Stimulated activated naive CD4-positive, alpha-beta T cell treated with Interleukin-2 at 50 U/mL for 16 hours (primary cell): Measurements from ENCODE around the gene CDRT4.

Experiments
- DNase-seq: peaks from one replicate; lab custom pipeline; 2025; lab: John Stamatoyannopoulos, UW

The CDRT4 gene

DNA sequence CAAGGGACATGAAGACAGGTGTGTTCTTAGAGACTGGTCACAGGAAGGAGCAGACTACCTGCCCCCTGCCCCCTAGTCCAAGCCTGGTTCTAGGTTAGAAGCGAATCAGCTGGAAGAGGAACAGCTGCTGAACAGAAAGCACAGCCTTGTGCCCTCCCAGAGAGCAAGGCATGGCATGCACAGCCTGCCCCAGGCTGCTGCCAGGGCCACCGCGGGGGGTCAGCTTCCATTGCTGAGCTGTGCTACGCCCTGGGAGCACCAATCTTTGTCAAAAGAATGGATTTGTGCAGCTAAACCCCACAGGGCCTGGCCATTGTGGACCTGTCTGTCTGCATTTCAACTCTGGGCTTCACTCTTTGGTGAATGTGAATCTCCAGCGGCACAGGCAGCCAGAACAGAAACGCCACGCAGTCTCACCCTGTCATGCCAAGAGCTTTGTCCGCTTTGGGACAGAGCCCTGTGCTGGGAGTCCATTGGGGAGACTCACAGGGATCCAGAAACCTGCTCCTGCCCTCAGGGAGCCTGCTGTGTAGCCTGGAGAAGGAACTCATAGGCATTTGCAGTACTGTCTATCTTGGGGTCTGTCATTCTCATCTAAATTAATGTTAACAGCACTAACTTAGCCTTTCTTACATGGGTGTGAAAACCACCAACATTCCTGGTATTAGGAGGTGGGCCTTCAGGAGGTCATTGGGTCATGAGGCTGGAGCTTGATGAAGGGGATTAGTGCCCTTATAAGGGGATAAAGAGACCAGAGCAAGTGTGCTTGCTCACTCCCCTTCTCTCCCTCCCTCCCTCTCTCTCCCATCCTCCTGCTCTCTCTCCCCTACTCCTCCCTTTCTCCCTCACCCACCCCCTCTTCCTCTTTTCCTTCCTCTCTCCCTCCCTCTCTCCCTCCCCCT lies 25.6 kb upstream of the CDRT4 start:
- DNase-seq: no peak

DNA sequence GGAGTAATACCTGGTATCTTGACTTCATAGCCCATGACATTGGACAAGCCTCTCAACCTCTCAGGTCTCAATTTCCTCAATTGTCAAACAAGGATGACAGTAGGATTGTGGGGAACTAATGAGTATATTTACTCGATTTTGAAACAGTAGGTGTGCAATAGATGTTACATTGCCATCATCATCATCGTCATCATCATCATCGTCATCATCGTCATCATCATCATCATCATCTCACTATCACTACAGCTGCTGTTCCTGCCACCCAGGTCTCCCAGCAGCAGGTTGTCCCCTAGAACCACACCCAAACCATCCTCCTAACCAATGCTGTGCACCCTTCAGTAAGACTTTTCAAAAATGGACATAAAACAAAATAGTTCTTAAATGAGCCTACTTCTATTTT lies 24.8 kb upstream of the CDRT4 start:
- DNase-seq: no peak

DNA sequence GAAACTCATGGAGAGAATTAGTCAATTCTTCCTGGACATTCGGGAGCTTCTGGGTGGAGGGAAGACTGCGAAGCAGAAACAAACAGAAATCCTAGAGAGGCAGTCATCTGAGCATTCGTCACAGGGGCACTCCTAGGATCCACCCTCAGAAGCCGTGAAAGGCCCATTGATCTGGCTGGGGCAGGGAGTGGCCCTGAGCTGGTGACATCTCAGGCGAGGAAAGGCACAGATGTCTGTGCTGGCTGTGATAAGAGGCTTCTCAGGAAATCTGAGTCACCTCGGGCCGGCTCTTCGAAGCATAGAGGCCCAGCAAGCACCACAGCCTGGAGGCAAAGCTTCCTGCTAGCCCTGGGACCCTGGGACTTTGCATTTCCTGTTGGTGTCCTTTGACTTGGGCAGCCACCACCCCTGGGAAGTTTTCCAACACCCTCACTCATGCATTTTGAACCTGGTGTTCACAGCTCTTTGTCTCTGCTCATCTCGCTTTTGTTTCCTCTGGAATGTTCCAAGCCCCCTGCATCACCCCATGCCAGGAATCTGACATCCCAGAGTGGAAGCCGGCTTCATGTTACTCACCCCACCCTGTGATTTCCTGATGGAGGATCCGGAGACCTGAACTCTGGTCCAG lies 23.3 kb upstream of the CDRT4 start:
- DNase-seq: no peak

DNA sequence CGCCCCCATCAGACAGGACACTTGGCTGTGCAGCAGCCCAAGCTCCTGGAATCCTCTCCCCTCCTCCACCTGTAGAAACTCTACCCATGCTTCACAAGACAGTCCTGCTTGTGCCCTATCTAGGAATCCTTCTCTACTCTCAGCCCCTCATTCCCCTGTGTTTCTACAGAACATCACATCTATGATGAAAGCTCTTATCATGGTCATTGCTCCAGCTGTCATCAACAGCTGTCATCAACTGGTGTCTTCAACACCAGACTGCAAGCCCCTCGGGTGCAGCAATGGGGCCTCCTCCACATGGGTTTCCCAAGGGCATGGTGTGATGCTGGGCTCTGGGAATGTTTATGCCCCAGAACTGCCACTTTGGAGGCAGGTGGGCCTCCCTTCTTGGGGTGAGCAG lies 21.1 kb upstream of the CDRT4 start:
- no peak for DNase-seq

DNA sequence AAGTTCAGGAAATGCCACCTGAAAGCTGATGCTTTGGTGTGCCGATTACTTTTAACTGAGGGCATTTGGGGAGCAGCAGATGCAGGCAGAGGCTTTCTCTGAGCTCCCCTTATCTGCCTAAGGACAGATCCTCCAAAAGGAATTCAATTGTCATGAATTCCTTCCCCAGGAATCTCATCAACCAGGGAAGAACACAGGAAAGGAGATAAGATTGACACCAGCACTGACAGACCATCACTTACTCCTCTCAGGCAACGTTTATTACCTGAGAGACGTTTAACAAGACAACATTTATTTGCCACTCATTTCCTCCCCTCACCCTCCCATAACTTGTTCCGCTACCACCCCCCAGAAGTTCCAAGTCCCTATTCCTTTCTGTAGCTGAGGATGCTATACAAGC lies 17.6 kb upstream of the CDRT4 start:
- DNase-seq: no peak

DNA sequence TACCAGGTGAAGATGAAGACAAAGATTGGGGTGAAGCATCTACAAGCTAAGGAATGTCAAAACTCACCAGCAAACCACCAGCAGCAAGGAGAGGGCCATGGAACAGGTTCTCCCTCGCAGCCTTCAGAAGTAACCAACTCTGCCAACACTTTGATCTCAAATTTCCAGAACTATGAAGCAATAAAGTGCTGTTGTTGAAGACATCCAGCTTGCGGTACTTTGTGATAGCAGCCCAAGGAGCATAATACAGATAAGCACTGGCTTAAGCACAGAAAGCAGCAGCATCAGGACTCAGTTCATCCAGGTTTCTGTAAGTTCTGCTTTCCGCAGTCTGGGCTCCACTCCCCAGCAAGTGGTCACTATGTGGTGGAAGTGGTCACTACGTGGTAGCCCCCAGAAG lies 16.0 kb upstream of the CDRT4 start:
- no peak for DNase-seq

DNA sequence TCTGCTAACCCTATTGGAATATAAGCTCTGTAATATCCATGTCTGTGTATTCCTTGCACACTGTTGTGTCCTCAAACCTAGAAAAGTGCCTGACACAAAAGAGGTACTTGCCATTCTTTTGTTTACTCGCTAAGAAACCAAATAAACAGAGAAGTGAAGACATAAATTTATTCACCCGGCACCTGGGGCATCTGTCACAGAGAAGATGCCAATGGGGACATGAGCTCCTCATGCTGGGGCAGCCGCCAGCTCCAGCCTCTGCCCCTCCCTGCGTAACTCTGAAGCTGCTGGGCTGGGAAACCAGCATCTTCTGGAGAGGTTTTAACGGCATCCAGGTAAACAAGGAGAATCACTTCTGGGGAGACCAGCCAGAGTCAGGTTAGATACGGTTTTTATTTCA lies 15.1 kb upstream of the CDRT4 start:
- no peak for DNase-seq

DNA sequence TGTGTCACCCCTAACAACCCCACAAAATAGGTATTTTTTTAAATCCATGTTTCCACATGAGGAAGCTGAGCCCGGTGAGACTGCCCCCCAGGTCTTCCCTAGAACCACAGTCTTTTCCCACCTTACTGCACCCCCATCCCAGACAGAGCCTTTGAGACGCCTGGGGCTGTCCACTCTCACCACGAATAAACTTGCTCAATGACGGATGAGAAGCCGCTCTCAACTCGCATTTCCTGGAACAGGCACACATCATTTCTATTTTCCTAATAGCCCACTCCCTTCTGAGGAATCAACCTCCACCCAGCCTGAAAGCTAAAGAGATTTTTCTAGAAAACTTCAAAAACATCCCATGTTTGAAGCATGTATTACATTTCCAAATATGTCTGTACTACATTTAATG lies 14.1 kb upstream of the CDRT4 start:
- DNase-seq: no peak

DNA sequence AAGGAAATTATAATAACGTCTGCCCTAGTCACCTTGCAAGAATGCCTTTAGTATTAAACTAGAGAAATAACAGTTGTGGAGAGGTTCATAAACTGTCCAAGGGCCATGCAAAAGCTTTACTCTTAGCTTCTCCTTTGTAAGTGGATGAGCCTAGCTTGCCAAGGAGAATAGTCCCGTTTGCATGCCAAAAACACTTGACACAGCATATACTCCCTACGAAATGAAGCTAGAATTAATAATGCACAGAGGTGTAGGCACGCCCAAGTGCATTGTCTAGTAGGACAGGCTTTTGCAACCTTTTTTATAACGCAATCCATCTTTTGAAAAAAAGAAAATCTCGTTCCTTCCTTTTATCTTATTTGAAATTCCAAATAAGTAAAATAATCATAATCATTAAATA lies 12.8 kb upstream of the CDRT4 start:
- DNase-seq: no peak

DNA sequence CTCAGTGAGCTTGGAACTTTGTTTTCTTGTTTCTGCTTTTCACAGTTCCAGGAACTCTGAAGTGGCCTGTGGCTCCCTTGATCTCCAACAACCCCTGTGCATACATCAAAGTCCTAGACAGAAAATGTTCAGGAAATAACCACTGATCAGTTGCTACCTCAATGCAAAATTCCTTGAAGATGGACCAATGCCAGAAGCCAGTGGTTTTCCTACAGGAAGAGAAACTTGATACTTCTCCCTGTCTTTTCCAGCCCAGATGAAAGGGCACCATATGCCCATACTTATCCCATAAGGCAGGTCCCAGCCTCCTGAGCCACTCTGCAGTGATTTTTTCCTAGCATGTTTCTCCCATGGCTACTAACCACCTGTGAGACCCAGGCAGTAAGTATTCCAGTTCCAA lies 12.3 kb upstream of the CDRT4 start:
- no peak for DNase-seq

DNA sequence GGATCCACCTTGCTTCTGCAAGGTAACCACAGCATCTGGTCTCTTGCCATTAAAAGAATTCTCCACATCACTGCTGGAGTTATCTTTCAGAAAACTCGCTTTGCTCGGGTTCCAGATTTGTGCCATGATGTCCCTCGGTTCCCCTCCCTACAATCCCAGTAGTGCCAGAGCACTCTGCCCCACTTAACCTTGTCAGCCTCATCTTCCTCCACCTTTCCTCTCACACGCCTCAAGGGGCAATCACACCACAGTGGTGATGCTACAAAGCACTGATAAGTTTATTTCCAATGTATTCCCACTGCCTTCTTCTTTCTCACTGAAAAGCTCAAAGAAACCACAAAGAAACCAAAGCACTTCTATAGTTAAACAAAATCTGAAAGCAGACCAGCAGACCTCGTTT lies 11.4 kb upstream of the CDRT4 start:
- no peak for DNase-seq

DNA sequence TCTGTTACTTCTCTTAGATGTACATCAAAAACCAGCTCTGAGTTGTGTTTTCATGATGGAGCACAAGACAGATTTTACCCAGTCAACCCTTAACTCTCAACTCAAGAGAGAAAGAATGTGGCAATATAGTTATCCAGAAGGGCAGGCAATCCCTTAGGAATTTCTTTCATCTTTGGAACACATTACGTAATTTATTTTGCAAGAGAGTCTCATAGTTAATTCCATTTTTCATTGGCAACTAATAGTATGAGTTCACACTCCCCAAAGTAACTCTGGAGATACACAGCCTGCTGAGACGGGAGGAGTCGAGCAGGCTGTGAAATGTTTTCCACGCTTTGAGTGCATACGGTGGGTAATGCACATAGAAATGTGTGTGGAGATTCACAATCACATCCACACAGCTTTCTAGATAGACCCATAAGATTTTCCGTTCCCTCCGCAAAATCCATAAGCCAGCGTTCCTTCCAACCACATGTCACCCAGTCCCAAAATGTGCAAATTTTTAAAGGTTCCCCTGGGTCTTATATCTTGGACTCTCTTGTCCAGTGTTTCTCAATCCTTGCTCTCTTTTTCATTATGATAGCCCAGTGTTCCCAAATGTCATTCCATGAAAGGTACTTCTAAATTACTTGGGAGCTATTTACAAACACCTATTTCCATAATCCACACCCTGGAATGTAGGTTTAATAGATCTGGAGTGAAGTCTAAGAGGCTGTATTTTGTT lies 8.4 kb upstream of the CDRT4 start:
- no peak for DNase-seq

DNA sequence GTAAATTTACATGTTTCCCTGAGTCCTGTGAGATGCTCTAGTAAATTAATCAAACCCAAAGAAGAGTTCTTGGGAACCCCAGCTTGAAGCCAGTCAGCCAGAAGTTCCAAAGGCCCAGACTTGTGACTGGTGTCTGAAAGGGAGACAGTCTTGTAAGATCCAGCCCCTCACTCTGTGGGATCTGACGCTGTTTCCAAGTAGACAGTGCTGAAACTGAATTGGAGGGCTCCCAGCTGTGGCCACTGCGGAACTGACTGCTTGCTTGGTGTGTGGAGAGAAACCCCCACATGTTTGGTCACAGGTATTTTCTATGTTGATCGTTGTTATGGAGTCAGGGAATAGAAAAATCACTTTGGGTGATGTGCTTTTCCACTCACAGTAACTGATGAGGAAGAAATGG lies 5.5 kb upstream of the CDRT4 start:
- no peak for DNase-seq

DNA sequence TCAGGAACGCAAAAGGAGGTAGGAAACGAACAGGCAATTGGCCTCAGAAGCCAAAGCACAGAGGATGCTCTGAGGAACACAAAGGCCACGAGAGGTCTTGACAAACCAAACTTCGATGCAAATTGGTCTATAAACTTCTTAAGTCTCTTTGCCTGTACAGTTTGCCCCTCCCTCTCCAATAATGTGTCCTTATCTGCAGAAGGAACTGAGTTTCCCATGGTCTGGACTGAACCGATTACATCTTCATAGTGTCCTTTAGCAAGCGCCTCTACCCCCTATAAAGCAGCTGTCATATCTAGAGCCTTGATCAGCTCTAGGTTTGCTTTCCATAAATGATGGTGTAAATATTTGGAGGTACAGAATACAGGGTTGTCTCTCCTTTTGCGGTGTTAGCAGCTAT lies 3.1 kb upstream of the CDRT4 start:
- no peak for DNase-seq

DNA sequence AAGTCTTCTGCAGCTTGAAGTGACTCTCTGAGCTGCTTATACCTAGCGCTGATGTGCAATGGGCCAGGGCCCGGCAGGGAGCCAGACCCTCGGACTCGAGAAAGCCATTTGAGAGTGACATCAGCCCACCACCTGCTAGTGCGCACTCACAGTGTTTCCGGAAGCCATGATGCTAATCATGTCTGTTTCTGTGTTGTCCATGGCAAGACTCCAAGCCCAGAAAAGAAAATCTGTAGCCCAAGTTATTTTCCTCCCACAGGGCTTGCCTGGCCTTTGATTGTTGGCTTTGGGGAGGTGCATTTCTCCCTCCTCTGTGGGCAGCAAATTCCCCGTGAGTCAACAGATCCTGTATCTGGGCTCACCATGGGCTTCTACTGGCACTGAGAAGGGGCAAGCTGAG lies 1.8 kb upstream of the CDRT4 start:
- DNase-seq: no peak

DNA sequence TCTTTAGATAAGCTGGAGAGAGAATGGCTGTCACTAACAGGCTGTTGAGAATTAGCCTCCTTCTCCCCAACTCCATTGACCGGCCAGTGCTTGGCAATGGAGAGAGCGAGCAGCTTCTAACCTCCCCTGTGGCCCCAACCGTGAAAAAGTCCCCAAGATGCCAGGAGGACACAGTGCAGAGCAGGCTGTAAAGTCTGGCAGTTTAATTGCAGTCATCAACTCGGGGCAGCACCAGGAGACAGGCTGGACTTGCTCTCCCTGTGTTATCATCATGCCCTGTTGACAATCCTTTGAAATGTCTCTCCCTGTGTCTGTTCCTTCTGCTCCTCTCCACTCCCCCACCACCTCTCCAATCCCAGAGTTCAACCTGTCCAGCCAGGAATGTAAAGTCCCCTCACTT lies 705 bp upstream of the CDRT4 start:
- DNase-seq: no peak

DNA sequence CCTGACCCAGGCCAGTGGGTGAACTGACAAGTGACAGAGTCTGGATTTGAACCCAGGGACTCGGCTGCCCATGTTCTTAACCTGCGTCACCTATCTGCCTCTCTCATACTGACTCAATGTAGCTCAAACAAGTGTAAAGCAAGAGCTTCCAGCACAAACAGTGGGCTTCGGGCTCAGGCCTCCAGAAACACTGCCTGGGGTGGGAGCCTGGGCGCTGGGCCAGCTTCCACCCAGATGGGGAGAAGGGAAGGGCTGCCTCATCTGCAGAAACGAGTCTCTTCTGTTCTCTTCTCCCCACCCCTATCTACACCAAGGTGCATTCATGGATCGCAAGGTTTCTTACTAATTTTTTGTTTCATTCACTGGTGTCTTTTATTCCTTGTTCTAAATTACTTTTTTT lies 1.3 kb downstream of the CDRT4 start:
- no peak for DNase-seq

DNA sequence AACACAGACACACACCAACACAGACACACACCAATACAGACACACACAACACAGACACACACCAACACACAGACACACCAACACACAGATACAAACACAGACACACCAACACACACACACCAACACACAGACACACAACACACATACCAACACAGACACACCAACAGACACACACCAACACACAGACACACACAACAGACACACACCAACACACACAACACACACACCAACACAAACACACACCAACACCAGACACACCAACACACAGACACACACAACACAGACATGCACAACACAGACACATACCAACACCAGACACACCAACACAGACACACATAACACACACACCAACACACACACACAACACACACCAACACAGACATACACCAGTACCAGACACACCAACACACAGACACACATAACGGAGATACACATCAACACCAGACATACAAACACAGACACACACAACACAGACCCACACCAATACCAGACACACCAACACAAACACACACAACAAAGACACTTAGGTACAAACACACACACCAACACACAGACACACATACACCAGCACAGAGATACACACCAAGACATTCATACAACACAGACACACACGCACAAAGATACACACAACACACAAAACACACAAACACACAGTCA lies 2.2 kb downstream of the CDRT4 start:
- DNase-seq: no peak

DNA sequence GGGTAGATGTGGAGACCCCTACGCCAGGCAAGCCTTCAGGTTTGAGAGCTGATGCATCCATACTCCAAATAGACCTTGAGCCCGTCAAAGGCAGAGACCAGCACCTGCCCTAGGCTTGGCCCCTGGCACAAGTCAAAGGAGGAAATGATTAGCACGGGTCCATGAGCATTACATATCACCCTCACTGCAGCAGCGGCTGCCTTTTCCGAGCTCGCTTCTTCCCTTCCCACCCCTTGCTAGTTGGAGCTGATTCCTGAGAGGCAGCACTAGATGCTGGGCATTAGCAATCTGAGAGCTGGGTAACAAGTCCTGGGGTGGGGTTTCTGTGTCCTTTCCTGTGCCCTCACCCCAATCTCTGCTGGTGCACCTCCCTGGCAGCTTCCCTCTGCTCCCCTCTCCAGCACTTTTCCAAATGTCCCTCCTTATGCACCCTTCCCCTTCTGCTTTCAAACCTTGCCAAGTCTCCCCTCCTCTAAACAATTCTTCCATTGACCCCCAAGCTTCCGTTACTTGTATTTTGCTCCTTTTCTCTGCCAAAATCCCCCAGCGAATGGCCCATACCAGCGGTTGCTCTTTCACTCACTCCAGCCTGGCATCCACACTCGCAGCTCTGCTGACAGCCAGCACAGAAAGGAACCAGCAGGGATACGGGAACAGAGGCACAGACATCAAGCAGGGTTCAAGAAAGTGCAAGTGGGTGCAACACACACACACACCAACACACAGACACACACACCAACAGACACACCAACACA lies 3.0 kb downstream of the CDRT4 start:
- DNase-seq: no peak

DNA sequence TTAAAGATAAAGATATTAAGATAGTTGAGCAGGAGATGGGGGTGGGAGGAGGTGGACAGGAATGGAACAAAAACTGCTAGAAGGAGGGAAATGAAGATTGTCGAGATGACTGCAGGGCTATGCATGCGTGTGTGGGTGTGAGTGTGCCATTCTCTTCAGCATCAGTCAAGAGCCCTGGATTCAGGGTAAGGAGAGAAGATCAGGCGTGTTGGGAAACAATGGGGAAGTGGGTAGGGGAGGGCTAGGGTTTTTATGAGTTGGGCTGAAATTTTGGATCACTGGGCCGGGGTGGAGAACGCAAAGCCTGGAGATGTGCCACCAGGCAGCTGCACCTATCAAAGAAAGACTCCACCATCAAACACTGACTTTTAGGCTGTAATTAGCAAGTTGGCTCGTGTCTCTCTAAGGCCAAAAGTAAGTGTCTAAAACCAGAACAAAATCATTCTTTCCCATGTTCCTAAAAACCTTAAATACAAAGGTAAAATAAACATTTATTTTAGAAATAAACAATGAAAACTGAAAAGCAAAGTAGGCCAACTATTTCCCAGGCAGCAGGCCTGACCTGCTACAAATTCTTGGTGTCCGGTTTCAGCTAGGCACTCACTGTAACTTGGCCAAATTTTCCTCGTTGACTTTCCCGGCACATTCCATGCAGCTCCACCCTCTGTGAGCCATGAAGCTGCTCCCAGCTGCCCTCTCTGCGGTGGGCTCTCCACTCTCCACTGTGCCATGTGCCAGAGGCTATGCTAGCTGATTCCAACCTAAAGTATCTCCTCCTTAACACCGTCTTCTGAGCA lies 4.2 kb downstream of the CDRT4 start:
- no peak for DNase-seq

DNA sequence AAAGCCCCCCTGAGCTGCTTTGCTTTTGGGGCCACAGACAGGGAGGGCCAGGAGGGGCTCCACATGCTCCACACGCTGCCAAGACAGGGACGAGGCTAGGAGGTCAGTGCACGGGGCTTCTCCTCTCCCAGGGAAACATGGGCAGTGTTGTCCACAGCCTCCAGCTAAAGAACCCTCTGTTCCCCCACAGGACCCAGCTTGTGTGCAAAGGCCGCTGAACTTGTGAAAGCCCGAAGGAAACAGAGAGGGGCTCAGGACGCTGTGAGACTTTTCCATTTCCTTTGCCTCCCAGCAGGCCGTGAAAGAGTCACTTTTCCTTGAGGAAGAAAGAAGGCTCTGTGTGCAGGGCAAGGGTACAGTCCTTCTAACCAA lies 9.7 kb downstream of the CDRT4 start:
- DNase-seq: no peak
